Mammary epithelial cell (primary cell): ENCODE results near the gene STIP1.

ENCODE experiments used
- EZH2 ChIP-seq: IDR thresholded peaks from 2 replicates; pipeline ENCODE4 v1.6.1; 2012; ENCODE audit warnings: low read length, inconsistent platforms, borderline replicate concordance
- TF ChIP-seq, protein P1 (sequence below), 2 donors: IDR thresholded peaks in 1 of 2; conservative IDR thresholded peaks in 1 of 2; 2 replicates each; pipeline ENCODE4 v1.5.1; 2011 to 2012; ENCODE audit warnings: inconsistent platforms in 2 of 2, low read length in 2 of 2, mild to moderate bottlenecking in 2 of 2, control low read depth in 1 of 2, low read depth in 1 of 2; ENCODE audit not compliant: insufficient read depth in 1 of 2; ENCODE audit errors: extremely low read depth in 1 of 2

DNA sequence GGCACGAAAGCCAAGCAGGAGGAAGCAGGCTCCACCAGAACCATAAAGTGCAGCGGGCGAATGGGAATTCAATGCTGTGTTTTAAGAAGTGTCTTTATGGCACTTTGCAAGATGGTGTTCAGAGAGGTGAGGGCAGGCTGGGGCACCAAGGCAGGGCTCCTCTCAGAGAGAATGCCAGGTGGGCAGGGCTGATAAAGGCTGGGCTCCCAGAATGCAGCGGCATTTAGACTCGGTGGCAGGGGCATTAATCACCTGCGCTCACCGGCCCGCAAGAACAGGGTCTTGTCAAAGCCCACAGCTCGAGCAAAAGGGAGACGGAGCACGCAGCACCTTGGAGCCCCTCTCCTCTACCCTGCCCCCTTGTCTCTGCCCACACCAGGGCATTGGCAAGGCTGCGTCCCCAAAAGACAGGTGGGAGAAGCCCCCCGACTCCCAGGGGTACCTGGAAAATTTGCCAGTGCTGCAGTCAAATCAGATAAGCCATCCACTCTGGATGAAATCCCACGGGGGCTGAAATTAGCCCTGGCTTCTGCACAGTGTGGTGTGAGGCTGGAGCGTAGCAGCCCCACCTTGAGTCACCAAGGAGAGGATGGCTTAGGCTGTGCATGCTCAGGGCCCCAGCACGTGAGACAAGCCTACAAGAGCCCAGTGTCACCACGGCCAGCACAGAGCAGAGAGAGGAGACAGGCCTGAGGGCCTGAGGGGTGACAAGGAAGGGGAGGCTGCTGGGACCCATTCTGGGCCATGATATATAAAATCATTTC, 28.2 kb upstream of the STIP1 start:
- TF ChIP-seq, protein P1, sequence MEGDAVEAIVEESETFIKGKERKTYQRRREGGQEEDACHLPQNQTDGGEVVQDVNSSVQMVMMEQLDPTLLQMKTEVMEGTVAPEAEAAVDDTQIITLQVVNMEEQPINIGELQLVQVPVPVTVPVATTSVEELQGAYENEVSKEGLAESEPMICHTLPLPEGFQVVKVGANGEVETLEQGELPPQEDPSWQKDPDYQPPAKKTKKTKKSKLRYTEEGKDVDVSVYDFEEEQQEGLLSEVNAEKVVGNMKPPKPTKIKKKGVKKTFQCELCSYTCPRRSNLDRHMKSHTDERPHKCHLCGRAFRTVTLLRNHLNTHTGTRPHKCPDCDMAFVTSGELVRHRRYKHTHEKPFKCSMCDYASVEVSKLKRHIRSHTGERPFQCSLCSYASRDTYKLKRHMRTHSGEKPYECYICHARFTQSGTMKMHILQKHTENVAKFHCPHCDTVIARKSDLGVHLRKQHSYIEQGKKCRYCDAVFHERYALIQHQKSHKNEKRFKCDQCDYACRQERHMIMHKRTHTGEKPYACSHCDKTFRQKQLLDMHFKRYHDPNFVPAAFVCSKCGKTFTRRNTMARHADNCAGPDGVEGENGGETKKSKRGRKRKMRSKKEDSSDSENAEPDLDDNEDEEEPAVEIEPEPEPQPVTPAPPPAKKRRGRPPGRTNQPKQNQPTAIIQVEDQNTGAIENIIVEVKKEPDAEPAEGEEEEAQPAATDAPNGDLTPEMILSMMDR (conservative IDR thresholded peaks at IDR 0.05 in 1 of 2, IDR thresholded peaks at IDR 0.05 in 1 of 2; ENCODE audit: extremely low read depth in 1 of 2, insufficient read depth in 1 of 2, low read depth in 1 of 2, low read length in 2 of 2), result no peak
- TF ChIP-seq EZH2, result no peak
